Stimulated activated memory B cell treated with anti-CD40 and anti-IgM and Interleukin-4, amounts not matched to agents 10 μg/mL and 1 μg/mL and 100 μg/mL, for 72 hours (primary cell): ENCODE results near the gene GOLGA1.
A peak's percentile ranks its signal among the peaks of the same experiment; 100 is the strongest.

Experiments used
- ATAC-seq: fragments of 150-1000 bp; cut with Tn5 transposase; 2 replicates; pipeline ENCODE4 v1.10.0; 2021
- H3K27ac Mint-ChIP-seq: one replicate; pipeline ENCODE4 v1.8.0; 2022; ENCODE audit warnings: mild to moderate bottlenecking, mixed read lengths
- H3K27me3 Mint-ChIP-seq: one replicate; pipeline ENCODE4 v1.8.0; 2022; ENCODE audit warnings: mixed read lengths
- H3K36me3 Mint-ChIP-seq: one replicate; pipeline ENCODE4 v1.8.0; 2022; ENCODE audit warnings: mixed read lengths
- H3K4me1 Mint-ChIP-seq: one replicate; pipeline ENCODE4 v1.8.0; 2022; ENCODE audit warnings: mixed read lengths
- H3K4me3 Mint-ChIP-seq: one replicate; pipeline ENCODE4 v1.8.0; 2022; ENCODE audit warnings: mild to moderate bottlenecking, moderate library complexity, mixed read lengths
- H3K9me3 Mint-ChIP-seq: one replicate; pipeline ENCODE4 v1.8.0; 2022; ENCODE audit warnings: mixed read lengths

GOLGA1 gene

GRCh38 chr9:124860582-124861341 is 80.1 kb downstream of the GOLGA1 start:
- ATAC-seq = no peak
- Mint-ChIP-seq H3K4me3 (peak overlapping the region; percentile 86), H3K36me3 (peaks cover 43% of the 10 kb centered on the region), H3K9me3 (no peaks in the 10 kb centered on the region), H3K4me1 (peaks cover 52% of the 10 kb centered on the region), H3K27ac (peak overlapping the region; percentile 83), H3K27me3 (no peaks in the 10 kb centered on the region)

DNA sequence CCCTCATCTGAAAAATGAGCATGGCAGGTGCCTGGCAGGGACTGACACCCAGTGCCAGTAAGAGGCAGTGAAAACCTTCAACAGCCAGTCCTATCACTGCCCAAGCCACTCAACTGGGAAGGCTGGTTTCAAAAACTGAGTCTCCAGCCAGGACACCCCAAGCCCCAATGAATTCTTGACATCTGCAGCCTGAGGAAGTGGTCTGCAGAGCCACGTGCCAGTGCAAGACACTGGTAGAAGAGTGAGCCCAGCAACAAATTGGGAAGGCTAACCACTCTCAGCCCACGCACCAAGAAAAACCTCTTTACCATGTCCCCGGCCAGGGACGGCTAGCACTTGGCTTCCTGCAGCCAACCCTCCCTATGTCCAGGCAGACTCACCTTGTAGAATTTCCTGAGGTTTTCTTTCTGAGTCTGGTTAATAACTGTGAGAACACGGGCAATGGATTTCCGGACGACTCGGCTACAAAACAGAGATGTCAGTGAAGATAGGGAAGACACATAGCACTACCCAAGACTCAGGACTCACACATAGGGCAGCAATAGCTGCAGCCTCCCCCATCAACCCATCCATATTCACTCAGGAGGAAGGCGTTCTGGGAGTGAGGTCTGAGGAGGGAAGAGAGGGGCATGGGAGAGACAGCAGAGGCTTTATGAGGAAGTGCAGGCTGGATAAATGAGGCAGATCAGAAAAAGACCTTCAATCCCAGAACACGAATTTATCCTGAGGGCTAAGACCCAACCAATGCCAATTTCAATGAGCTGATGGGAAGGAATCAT is 80.9 kb downstream of the GOLGA1 start:
- Mint-ChIP-seq H3K27me3 (no peaks in the 10 kb centered on the region), H3K36me3 (peaks cover 43% of the 10 kb centered on the region), H3K9me3 (no peaks in the 10 kb centered on the region), H3K4me1 (peaks cover 58% of the 10 kb centered on the region), H3K4me3 (peak overlapping the region; percentile 86), H3K27ac (peak overlapping the region; percentile 83)
- ATAC-seq = no peak

DNA sequence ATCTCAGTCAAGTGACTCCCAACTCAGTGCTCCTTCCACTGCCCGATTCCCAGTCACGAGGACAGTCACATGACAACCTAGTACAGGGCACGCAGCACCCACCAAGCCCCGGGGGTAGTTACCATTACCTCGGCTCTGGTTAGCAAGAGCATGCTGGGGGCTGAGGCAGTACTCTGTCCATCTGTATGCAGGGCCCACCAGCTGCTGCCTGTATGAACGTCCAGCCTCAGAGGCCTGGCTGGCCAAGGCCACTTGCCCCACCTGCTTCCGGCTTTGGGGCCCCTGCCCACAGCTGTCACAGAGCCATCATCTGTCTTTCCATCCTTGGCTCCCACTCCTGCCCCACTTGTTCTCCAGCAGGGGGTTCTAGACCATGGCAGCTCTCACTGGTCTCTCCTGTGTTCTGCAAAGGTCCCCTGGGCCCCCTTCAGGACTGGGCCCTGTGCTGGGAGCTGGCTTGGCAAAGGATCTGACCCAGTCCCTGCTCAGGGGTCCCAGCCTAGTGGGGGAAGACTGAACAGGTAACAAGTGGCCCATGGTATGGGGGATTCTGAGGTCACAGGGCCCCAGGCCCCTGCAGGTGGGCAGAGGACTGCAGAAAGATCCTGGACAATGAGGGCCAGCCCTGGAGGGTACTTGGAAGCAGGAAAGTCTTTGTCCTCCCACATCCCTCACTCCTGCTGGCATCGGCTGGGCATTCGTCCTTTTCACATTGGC is 82.4 kb downstream of the GOLGA1 start:
- no peak for ATAC-seq
- Mint-ChIP-seq H3K9me3 (no peaks in the 10 kb centered on the region), H3K27me3 (no peaks in the 10 kb centered on the region), H3K27ac (no peak overlapping the region), H3K4me1 (peaks cover 54% of the 10 kb centered on the region), H3K36me3 (peaks cover 43% of the 10 kb centered on the region), H3K4me3 (no peak overlapping the region)

DNA sequence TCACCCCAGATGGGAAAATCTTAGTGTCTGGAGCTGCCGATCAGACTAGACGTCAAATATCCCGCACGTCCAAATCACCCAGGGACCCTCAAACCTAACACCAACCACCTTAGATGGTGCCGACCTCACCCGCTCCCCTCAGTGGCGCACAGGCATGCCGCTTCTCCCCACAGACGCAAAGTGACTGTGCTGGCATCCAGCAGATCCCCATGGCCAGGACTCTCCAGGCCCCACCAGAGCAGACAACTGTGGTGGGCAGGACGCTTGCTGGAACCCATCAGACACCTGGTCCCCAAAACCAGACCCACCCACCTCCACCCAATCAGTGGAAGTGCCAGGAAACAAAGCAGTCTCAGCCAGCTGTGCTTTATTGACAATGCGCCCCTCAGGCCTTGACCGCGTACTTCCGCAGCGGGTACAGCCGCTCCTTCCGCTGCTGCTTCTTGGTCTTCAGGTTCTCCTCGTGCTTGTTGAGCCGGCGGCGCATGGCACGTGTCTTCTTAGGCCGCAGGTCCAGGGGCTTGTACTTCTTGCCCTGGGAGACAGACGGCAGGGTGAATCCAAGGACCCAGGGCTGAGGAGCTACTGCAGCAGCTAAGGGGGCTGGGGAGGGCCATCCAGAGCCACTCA is 83.2 kb downstream of the GOLGA1 start:
- Mint-ChIP-seq H3K4me3 (no peak overlapping the region), H3K27ac (no peak overlapping the region), H3K4me1 (peaks cover 54% of the 10 kb centered on the region), H3K27me3 (no peaks in the 10 kb centered on the region), H3K36me3 (peaks cover 43% of the 10 kb centered on the region), H3K9me3 (no peaks in the 10 kb centered on the region)
- ATAC-seq = no peak

DNA sequence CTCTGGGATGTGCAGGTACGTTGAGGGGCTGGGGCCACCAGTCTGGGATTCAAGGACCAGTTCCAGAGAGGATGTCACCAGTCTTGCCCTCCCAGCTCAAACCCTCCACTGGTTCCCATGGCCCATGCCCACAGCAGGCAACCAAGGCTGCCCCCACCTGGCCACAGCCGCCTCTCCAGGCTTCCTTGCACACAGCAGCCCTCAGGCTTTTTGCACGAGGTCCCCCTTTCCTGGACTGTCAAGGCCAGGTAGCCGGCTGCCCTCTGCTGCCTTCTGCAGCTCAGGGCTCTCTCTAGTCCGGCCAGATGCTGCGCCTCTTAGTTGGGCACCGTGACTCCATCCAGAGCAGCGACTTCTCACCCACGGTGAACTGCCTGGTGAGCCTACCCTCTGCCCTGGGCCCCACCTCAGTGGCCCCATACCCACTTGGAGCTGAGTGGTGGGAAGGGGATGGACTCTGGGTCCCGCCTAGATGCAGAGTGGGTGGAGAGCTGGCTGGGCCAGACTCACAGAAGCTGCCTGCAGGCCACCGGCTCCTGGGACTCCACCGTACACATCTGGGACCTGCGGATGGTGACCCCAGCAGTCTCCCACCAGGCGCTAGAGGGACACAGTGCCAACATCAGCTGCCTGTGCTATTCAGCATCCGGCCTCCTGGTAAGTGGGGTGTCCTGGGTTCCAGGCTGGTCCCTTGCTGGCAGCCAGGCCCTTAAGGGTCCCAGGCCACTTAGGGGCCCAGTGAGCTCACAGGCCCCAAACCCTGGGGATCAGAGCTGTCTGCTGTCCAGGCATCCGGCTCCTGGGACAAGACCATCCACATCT is 84.7 kb downstream of the GOLGA1 start:
- Mint-ChIP-seq H3K9me3 (no peaks in the 10 kb centered on the region), H3K36me3 (peaks cover 38% of the 10 kb centered on the region), H3K4me3 (no peak overlapping the region), H3K27ac (peak overlapping the region; percentile 82), H3K27me3 (no peaks in the 10 kb centered on the region), H3K4me1 (peaks cover 55% of the 10 kb centered on the region)
- peak; percentile 4 for ATAC-seq

- no peaks in the 10 kb centered on the region for H3K27me3 Mint-ChIP-seq
- H3K27ac Mint-ChIP-seq = peak overlapping the region; percentile 82
- H3K4me1 Mint-ChIP-seq = peaks cover 49% of the 10 kb centered on the region
- peaks cover 32% of the 10 kb centered on the region for H3K36me3 Mint-ChIP-seq
- no peaks in the 10 kb centered on the region for H3K9me3 Mint-ChIP-seq
- no peak for ATAC-seq
- H3K4me3 Mint-ChIP-seq = no peak overlapping the region
These were observed 85.3 kb downstream of the GOLGA1 start for GRCh38 chr9:124855566-124855943.

- Mint-ChIP-seq H3K27me3 (no peaks in the 10 kb centered on the region), H3K27ac (peak overlapping the region; percentile 82), H3K4me3 (no peak overlapping the region), H3K36me3 (peaks cover 25% of the 10 kb centered on the region), H3K4me1 (peaks cover 42% of the 10 kb centered on the region), H3K9me3 (no peaks in the 10 kb centered on the region)
- ATAC-seq = no peak
These were observed 86.1 kb downstream of the GOLGA1 start for GRCh38 chr9:124854822-124855221.

- Mint-ChIP-seq H3K36me3 (peaks cover 18% of the 10 kb centered on the region), H3K9me3 (no peaks in the 10 kb centered on the region), H3K4me1 (peaks cover 35% of the 10 kb centered on the region), H3K27me3 (no peaks in the 10 kb centered on the region), H3K4me3 (no peak overlapping the region), H3K27ac (no peak overlapping the region)
- no peak for ATAC-seq
These were observed 86.7 kb downstream of the GOLGA1 start for GRCh38 chr9:124854161-124854560.

DNA sequence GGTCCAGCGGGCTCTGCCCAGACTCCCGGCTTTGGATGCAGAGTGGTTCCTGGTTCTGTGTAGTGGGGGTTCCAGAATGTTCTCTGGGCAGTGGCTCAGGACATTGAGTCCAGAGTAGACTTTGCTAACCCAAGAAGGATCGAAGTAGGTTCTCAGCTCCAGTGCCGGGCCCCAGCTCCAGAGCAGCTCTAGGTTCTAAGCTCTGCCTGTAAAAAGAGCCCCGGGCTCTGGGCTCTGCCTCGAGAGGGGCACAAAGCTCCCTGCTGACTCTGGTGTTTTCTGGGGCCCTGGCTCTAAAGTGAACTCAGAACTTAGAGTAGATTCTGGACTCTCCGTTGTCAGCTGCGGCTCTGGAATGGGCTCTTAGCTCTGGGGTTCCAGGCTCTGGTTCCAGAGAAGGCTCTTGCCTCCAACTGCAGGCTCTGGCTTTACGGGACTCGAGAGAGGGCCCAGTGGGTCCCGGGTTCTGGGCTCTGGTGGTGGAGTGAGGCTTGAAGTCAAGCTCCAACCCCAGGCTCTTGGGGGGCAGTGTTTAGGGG is 87.2 kb downstream of the GOLGA1 start:
- H3K36me3 Mint-ChIP-seq = peaks cover 14% of the 10 kb centered on the region
- peak overlapping the region; percentile 70 for H3K4me3 Mint-ChIP-seq
- H3K4me1 Mint-ChIP-seq = peaks cover 30% of the 10 kb centered on the region
- H3K27ac Mint-ChIP-seq = peak overlapping the region; percentile 43
- H3K27me3 Mint-ChIP-seq = no peaks in the 10 kb centered on the region
- no peak for ATAC-seq
- H3K9me3 Mint-ChIP-seq = no peaks in the 10 kb centered on the region

DNA sequence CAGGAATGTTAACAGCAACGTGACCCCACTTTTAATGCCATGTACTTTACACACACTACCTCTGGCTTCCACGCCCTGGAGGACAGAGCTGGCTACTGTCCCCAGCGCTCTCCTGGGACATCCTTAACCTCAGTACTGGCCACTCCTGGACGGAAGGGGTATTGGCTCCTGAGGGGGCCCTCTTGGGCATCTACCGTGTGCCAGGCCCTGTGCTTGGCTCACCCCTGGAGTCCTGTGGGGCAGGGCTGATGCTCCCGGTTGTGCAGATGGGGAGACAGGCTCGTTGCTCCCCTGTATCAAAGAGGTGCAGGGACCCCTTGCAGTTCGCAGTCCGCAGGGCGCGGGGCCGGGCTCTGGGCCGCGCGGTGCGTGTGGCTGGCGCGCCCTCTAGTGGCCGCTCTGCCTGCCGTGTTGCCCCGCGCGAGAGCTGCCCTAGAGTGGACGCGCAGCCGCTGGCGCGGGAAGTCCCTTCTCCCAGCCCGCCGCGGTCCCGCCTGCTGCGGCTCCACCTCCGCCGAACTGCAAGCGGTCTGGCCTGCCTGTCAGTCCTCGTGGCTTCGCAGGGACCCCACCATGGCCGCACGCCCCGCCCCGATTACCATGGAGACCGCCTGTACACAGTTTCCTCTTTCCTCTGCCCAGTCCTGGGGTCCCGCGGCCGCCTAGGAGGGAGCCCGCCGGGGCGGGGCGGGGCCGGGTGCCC is 87.9 kb downstream of the GOLGA1 start, which contains the start of gene WDR38:
Gene WDR38, plus strand, starts transcription at position 632 of the 703 bp plus-strand sequence. CDS start 72 bp downstream, outside the sequence.
- peak within 1 kb of the TSS; percentile 43 for H3K27ac Mint-ChIP-seq
- peak within 1 kb of the TSS; percentile 70 for H3K4me3 Mint-ChIP-seq
- no peaks in the 10 kb centered on the region for H3K27me3 Mint-ChIP-seq
- no peaks in the 10 kb centered on the region for H3K9me3 Mint-ChIP-seq
- H3K36me3 Mint-ChIP-seq = peaks cover 8% of the 10 kb centered on the region
- peak; percentile 89 for ATAC-seq
- H3K4me1 Mint-ChIP-seq = peaks cover 23% of the 10 kb centered on the region

GRCh38 chr9:124852121-124852828 is 88.6 kb downstream of the GOLGA1 start:
- peaks cover 7% of the 10 kb centered on the region for H3K27me3 Mint-ChIP-seq
- H3K36me3 Mint-ChIP-seq = peaks cover under 1% of the 10 kb centered on the region
- peak overlapping the region; percentile 70 for H3K4me3 Mint-ChIP-seq
- ATAC-seq = no peak
- H3K9me3 Mint-ChIP-seq = no peaks in the 10 kb centered on the region
- H3K27ac Mint-ChIP-seq = peak overlapping the region; percentile 43
- peaks cover 16% of the 10 kb centered on the region for H3K4me1 Mint-ChIP-seq

DNA sequence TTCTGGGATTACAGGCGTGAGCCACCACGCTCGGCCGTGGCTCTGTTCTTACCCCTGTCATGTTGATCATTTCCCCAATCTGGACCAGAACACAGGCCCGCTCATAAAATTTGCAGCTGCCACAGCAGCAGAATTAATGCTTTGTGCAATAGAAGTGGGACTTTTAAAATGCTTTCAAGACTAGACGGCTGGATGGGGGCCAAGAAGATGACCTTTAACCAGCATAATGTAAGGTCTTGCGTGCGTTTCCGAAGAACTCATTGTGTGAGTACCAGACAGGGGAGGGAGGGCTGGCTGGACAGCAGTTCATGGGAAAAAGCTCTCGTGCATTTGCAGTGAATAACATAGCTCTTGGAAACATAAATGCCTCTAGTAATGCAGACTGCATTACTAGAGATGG is 91.1 kb downstream of the GOLGA1 start:
- Mint-ChIP-seq H3K4me1 (peaks cover 8% of the 10 kb centered on the region), H3K27me3 (peaks cover 19% of the 10 kb centered on the region), H3K27ac (no peak overlapping the region), H3K36me3 (no peaks in the 10 kb centered on the region), H3K9me3 (no peaks in the 10 kb centered on the region), H3K4me3 (no peak overlapping the region)
- ATAC-seq = no peak

GRCh38 chr9:124846969-124847368 is 93.9 kb downstream of the GOLGA1 start:
- no peak for ATAC-seq
- H3K27me3 Mint-ChIP-seq = peaks cover 28% of the 10 kb centered on the region
- H3K9me3 Mint-ChIP-seq = no peaks in the 10 kb centered on the region
- H3K36me3 Mint-ChIP-seq = no peaks in the 10 kb centered on the region
- H3K4me1 Mint-ChIP-seq = no peaks in the 10 kb centered on the region
- H3K4me3 Mint-ChIP-seq = no peak overlapping the region
- H3K27ac Mint-ChIP-seq = no peak overlapping the region
